GM19455 (cell line): ENCODE results near the gene CHRNA5.
A peak's percentile ranks its signal among the peaks of the same experiment; 100 is the strongest.
"Not testable (repeated sequence)": the region's sequence is repeated elsewhere in the genome, so short reads cannot be mapped to it uniquely, and the experiment has no call there.

Source experiments
- ATAC-seq: cut with Tn5 transposase; IDR thresholded peaks from one replicate; pipeline ENCODE4 v1.9.1; 2021; ENCODE audit not compliant: unreplicated experiment

The CHRNA5 gene

DNA sequence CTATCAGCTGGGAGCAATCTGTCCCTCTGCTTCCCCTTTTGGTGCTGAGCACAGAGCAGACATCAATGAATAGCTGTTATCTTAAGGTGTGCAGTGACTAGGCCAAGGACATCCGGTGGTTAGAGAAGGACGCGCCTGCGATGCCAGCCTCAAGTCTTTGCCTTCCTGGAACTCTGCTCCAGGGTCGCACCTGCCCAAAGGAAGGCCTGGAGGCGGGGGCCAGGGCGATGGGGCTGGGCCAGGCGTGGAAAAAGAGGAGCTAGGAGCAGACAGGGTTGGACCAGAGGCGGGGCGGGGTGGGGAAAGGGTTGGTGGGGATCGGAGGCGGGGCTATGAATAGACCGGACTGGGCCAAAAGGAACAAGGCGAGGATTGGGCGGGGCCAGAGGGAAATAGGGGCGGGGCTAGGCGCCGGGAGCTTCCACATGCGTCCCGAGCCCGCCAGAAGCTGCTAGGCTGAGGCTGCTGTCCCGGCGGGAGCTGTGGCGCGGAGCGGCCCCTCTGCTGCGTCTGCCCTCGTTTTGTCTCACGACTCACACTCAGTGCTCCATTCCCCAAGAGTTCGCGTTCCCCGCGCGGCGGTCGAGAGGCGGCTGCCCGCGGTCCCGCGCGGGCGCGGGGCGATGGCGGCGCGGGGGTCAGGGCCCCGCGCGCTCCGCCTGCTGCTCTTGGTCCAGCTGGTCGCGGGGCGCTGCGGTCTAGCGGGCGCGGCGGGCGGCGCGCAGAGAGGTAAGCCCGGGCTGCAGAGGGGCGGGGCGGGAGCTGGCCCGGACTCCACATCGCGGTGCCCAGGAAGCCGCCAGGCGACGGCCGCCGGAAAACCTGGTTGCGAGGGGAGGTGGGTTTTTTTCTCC lies at the start of gene CHRNA5:
Gene CHRNA5 (plus strand): TSS at position 424 of the 854 bp plus-strand sequence. CDS start 200 bp downstream, at position 624.
- peak; percentile 83 for ATAC-seq

DNA sequence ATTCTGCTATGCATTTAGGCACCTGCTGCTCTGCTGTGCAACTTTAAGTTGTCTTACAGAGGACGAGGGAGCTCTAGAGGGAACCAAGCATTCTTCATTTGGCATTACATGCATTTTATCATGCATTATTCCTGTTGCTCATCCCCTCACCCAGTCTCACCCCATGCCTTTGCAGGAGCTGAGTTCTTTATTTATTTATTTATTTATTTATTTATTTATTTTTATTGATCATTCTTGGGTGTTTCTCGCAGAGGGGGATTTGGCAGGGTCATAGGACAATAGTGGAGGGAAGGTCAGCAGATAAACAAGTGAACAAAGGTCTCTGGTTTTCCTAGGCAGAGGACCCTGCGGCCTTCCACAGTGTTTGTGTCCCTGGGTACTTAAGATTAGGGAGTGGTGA lies 45.3 kb upstream of the CHRNA5 start:
- not testable (repeated sequence) for ATAC-seq

DNA sequence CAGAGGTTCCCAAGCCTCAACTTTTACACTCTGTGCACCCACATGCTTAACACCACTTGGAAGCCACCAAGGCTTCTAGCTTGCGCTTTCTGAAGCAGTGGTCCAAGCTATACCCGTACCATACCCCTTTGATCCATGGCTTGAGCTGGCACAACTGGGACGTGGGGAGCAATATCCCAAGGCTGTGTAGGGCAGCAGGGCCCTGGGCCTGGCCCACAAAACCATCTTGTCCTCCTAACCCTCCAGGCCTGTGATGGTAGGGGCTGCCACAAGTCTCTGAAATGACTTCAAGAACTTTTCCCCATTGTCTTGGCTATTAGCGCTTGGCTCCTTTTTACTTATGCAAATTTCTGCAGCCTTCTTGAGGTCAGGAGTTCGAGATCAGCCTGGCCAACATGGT lies 41.1 kb upstream of the CHRNA5 start:
- no peak for ATAC-seq

DNA sequence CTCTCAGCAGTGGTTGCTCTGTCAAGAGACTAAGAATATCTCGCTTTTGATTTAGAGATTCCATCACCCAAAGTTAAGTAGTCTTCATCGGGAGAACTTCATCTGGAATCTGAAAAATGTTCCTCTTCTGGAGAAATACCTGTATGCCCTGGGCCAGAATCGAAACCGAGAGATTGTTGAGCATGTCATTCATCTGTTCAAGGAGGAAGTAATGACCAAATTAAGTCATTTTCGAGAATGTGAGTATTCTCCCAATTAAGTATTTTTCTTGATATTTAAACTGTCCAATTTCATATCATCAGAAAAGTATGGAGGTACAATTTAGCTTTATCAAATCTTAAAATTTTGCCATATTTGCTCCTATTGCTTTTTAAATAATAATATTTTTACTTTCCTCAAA lies 38.0 kb upstream of the CHRNA5 start:
- ATAC-seq = no peak

DNA sequence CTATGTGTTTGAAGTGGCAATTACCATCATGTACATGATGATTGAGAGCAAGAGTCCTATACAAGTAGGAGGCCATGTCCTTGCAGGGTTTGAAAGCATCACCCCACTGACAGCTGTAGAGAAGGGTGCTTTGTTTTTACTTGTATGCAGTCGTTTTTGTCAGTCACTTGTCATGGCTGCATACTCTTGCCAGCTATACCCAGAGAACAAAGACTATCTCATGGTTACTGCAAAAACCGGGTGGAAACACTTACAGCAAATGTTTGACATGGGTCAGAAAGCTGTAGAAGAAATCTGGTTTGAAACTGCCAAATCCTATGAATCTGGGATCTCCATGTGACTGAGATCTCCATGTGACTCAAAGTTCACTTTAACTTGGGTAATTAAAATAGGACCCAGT lies 32.0 kb upstream of the CHRNA5 start:
- no peak for ATAC-seq

DNA sequence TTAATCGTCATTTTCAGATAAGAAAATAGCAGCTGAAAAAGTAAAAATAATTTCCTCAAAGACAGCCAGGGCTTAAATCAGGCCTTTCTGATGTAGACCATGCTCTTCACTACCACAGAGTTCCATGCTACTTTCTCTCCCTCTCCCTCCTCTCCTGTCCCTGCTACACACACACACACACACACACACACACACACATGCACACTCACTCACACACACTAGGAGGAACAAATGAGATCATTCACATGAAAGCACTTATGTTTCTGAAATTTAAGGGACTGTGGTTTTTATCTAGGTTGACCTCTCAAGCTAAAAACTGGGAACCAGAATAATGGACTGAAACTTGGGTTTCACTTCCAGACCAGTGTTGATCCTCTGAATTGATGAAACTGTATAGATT lies 29.2 kb upstream of the CHRNA5 start:
- ATAC-seq = no peak

DNA sequence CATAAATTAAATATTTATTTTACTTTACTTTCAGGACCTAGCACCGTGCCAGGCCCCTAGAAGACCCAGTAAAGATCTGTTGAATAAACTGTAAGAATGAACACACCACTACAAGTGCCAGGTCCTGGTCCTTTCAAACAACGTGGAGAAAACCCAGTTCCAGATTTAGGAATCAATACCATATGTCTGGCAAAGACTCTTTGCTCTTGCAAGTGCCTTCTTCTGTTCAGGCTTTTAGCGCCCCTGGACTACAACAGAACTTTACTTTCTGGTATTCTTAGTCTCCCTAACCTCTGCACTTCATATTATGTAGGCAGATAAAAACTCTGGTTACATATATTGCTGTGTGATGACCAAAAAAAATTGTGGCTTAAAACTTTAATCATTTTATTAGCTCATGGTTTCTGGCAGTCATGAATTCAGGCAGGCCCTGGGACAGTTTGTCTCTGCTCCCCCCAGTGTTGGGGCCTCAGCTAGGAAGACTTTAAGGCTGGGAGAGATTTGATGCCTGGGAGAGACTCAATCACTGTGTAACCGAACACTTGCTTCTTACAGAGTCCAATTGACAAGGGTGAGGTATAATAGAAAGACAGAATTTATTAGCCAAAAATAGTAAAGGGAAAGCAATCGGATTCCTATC lies 27.9 kb upstream of the CHRNA5 start:
- ATAC-seq = no peak

DNA sequence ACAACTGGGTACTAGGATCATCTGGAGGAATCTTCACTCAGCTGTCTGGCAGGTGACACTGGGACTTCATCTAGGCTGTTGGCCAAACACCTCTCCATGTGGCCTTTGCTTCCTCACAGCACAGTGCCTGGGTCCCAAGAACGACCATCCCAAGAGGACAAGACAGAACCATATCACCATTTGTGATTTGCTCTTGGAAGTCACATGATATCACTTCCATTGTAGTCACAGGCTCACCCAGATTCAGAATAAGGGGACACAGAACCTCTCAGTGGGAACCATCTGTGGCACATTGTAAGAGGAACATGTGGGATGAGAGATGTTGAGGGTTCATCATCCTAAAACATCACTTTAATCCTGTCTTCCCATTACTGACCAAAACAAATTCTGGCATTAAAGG lies 27.0 kb upstream of the CHRNA5 start:
- no peak for ATAC-seq

DNA sequence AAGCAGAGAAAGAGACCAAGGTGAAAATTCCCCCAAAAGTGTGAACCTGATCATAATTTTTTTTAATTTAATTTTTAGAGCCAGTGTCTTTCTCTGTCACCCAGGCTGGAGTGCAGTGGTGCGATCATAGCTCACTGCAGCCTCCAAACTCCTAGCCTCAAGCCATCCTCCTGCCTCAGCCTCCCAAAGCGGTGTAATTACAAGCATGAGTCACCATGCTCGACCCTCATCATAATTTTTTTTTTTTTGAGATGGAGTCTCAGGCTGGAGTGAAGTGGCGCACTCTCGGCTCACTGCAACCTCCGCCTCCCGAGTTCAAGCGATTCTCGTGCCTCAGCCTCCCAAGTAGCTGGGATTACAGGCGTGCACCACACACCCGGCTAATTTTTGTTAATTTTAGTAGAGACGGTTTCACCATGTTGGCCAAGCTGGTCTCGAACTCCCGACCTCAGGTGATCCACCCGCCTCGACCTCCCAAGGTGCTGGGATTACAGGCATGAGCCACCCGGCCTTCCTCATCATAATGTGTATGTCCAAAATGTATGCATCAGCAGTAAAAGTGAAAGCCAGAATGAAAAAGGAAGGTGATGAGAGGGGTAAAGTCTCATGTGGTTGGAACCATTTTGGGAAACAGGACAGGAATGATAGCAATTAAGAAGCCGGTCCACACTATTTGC lies 25.7 kb upstream of the CHRNA5 start:
- ATAC-seq = not testable (repeated sequence)

DNA sequence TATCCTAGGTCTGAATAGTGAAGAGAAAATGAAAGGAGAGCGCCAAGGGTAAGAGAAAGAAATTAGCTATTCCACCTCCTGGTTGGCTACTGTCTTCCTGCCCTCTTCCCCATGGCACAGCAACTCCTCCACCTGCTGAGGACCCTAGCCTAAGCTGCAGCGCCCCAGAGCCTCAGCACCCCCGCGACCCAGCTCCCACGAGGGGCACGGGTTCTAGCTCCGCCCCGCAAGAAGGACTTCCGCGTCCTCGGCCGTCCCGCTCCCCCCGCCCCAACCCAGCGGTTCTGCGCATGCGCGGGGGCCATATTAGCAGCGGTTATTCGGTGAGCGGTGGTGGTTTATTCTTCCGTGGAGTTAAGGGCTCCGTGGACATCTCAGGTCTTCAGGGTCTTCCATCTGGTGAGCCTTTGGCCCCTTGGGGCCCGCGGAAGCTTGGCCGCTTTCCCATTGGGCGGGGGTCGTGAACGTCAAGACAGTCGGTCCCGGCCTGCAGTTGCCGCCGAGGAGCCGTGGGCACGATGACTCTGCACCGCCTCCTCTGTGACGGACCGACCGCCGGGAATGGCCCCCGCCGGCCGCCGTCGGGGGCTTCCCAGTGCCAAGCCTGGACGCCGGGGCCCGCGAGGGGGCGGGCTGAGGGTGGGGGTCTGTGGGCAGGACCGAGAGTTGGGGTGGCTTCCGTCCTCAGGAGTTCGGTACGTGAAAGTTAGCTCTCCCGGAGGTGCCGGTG lies 25.0 kb upstream of the CHRNA5 start, which contains the start of gene PSMA4:
Gene PSMA4 (plus strand): TSS at position 304 of the 730 bp plus-strand sequence. CDS start 1,484 bp downstream, outside the sequence.
- ATAC-seq = peak; percentile 80

DNA sequence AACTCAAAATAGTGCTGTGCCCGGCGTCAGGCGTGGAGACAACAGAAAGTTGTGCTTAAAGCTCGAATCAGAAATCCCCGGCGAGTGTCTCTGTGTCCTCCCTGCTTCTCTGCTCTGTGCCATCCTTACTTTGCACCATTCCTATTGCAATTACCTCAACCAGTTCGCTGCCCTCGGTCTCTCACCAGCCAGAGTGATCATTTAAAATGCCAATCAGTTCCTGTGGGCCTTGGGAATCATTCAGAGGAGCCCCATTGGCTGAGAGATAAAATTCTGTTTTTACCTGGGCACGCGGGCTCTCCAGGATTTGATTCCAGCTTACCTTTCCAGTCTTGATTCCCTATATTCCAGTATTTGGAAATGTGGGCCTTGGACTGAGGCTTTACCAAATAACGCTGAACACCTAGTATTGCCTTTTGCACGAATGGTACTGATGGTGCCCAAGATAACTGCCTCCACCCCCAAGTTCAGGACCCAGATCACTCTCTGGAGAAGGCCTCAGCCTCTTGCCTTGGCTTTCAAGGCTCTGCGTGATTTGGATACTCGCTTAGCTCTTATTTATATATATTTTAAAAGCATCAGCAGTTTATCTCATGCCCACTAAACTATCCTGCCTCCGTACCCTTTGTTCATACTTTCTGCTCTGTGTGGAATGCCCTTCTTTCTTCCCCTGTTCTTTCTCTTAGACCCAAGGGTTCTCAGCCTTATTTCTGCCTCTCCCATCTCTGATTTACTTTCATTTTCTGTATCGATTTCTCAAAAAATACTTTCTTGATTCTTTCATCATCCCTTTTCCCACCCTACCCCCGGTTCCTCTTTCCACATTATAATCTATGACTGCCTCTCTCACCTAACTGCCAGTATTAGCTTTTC lies 24.2 kb upstream of the CHRNA5 start:
- no peak for ATAC-seq

DNA sequence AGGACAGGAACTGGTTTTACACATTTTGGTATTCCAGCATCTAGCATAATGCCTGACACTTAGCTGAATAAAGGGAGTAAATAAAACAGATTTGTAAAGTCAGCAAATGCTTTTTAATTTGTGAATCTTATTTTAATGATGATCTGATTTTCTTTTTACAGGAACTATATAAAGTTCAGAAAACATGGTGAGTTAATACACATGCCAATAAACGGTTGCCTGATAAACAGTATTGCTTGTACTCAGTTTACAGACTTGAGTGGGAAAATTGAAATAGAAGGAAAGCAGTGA lies 23.6 kb upstream of the CHRNA5 start:
- no peak for ATAC-seq

DNA sequence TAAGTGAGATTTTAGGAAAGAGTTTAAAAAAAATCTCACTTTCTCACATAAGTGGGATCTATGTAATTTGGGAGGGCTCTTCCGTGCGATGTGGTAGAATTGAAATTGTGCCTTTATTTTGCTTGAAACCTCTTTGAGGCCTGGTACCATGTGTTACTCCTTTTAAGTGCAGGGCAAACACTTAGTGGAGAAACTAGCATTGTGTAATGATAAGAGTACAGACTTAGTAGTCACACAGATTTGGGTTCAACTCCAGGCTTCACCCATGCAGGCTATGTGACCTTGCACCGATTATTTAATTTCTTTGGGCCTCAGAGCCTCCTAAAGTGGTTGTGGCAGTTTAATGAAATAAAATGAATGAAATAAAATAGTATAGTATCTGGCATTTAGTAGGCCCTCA lies 22.7 kb upstream of the CHRNA5 start:
- ATAC-seq = no peak

DNA sequence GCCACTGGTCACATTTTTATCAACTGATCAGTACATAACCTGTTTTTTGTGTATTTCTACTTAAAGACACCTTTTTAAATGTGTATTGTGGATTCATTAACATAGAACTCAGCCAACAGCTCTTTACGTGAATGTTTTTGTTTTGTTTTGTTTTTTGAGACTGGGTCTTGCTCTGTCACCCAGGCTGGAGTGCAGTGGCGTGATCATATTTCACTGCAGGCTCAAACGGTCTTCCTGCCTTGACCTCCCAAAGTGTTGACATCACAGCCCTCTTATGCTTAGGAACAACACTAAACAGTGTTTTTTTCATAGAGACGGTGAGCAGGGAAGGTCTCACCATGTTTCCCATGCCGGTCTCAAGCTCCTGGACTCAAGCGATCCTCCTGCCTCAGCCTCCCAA lies 15.1 kb upstream of the CHRNA5 start:
- ATAC-seq = no peak

DNA sequence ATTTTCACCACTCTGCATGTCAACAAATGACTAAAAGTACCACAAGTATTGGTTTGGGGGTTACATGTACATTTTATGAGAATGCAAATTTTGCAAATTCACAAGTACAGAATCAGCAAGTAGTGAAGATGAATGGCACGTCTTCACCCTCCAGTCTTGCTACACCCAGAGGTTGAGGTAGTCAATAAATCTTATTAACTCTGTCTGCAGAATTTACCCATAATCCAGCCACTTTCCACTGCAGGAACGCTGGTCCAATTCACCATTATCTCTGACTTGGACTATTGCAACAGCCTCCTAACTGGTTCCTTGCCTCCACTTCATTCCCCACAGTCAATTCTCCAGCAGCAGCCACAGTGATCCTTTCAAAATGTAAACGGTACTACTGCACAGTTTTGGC lies 14.5 kb upstream of the CHRNA5 start:
- ATAC-seq = no peak

DNA sequence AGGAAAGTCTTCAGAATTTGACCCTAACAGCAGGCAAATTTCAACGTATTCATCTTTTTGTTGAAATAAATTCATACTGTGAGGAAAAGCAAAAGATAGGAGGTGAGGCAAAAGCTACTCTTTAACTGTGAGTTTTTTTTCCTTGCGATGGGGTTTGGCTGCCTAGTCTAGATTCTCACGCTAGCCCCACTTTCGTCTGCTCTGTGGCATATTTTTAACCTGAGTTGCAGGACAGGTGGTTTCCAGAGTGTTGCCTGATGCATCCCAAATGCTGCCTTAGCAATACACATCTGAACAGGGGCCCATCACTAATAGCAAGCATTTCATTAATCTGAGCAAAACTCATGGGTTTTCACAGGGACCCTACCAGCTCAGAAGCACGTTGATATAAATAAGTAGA lies 13.4 kb upstream of the CHRNA5 start:
- ATAC-seq = no peak

DNA sequence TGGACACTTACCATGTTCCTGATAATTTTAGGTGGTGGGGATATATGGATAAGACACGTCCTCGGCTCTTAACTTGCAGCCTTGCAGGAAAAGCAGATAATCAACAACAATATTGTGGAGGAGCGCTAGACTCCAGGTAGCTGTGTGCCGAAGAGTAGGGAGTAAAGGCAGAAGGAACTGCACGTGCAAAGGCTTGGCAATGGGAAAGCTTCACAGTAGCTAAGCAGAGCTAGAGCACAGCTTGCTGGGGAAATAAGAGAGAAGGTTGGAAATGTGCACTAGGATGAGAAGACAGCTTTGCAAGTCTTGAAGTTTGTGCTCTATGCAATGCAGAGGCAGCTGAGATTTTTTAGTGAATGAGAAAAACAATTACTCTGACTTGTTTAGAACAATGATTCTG lies 12.7 kb upstream of the CHRNA5 start:
- ATAC-seq = no peak

DNA sequence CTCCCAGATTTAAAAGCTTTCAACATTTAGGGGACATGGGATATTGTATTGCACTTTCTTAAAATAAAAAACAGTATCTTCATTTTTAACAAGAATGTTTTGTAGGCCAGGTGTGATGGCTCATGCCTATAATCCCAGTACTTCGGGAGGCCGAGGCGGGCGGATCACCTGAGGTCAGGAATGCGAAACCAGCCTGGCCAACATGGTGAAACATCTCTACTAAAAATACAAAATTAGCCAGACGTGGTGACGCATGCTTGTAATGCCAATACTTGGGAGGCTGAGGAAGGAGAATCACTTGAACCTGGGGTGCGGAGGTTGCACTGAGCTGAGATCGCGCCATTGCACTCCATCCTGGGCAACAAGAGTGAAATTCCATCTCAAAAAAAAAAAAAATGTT lies 5.1 kb upstream of the CHRNA5 start:
- ATAC-seq = not testable (repeated sequence)

DNA sequence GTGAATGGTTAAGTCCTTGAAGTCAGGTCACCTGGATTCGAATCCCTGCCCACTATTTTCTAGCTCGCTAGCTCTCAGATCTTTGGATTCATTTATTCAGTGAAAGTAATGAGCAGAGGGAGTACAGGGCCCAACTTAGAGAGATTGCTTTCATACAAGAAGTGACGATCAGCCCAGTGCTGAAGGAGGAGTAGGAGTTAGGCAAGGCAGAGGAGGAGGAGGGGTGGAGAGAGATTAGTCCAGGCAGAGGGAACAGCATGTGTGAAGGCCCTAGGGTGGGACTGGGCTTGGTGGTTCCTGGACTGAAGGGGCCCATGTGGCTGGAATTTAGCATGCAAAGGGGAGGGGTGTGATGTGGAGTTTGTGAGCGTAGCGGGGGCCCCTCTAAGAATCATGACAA lies 3.8 kb upstream of the CHRNA5 start:
- ATAC-seq = no peak

DNA sequence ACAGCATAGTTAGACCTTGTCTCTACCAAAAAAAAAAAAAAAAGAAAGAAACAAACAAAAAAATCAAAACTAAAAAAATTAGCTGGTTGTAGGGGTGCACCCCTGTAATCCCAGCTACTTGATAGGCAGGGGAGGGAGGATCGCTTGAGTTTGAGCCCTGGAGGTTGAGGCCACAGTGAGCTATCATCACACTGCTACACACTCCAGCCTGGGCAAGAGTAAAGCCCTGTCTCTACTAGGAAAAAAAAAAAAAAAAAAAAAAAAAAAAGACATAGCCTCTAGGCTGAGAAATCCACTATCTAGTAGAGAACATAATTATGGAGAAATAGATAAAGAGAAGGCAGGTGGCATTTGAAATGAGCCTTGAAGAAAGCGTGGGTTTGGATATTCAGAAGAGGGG lies 2.2 kb upstream of the CHRNA5 start:
- no peak for ATAC-seq

DNA sequence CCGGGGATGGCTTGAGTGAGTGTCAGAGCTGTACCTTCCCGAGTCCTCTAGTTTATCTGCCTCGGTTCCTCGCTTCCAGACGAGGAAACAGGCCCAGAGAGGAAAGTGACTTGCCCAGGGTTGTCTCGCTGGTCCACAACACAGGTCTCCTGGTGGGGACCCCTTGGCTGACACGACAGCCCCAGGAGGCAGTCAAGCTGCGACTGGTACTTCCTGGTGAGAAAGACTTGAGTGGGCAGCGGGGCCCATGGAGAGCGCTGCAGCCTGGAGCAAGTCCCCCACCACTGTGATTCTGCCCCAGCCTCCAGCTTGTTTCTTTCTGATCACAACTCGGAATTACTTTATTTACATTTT lies 600 bp upstream of the CHRNA5 start:
- peak; percentile 28 for ATAC-seq
